ENCODE data around the gene TNS3.

TNS3 gene

DNA sequence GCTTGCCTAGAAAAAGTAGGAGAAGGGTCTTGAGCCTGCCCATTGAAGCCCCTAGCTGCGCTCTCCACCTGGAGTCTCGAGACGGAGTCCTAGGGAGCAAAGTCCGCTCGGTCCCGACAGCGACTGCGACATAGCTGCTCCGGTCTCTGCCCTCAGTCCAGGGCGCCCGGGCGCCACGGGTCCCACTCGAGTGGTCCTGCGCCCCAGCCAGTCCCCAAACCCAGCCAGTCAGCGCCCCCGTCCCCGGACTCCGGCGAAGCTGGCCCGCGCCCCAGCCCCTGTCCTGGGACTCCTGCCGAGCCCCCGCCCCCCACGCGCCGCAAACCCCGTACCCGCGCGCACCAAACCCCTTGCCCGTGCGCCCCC, 490 bp downstream of the TNS3 start:
- peaks cover 0 to 5% (median 0%) of the 10 kb centered on the region in 5 experiments for H3K9me3 ChIP-seq (ENCODE audit: control extremely low read depth in 1 of 5, control insufficient read depth in 4 of 5, insufficient read depth in 2 of 5, low read depth in 1 of 5, low read length in 4 of 5)
- peaks cover 18 to 70% (median 61%) of the 10 kb centered on the region in 4 experiments for H3K4me1 ChIP-seq (ENCODE audit: control extremely low read depth in 1 of 4, control insufficient read depth in 4 of 4, insufficient read depth in 4 of 4, low read length in 3 of 4)
- POLR2A ChIA-PET = interaction anchor here (0.7 to 1.4 kb wide), 3 partner anchors 10 to 16 kb away, joined by 3 to 10 read pairs (median 4); no protein-coding TSS in a partner anchor
- DNase-seq = no peak
- peaks cover 0 to 4% (median 0%) of the 10 kb centered on the region in 4 experiments for H3K36me3 ChIP-seq (ENCODE audit: control insufficient read depth in 4 of 4, insufficient read depth in 4 of 4, low read length in 3 of 4)
- H3K4me3 ChIP-seq (ENCODE audit: control insufficient read depth in 1 of 7, extremely low read depth in 1 of 7, insufficient read depth in 4 of 7, low read depth in 2 of 7, low read length in 6 of 7) = peak overlapping the region; percentile 77 to 90 (median 85)
- CTCF ChIA-PET = interaction anchor here (0.7 to 2.3 kb wide), 10 partner anchors 10 to 105 kb away, joined by 3 to 10 read pairs (median 4); no protein-coding TSS in a partner anchor
- no peaks in the 10 kb centered on the region for H3K27me3 ChIP-seq (replicated peaks in 2 of 5; ENCODE audit: control insufficient read depth in 4 of 5, insufficient read depth in 5 of 5, low read length in 4 of 5)
- 0% methylated on average over 33 of the region's 33 CpGs for WGBS (ENCODE audit: insufficient coverage)
- H3K27ac ChIP-seq (ENCODE audit: insufficient read depth in 1 of 2, low read depth in 1 of 2, low read length in 2 of 2, poor library complexity in 1 of 2, severe bottlenecking in 2 of 2) = peak overlapping the region in 1 of 2 experiments; percentile 70

DNA sequence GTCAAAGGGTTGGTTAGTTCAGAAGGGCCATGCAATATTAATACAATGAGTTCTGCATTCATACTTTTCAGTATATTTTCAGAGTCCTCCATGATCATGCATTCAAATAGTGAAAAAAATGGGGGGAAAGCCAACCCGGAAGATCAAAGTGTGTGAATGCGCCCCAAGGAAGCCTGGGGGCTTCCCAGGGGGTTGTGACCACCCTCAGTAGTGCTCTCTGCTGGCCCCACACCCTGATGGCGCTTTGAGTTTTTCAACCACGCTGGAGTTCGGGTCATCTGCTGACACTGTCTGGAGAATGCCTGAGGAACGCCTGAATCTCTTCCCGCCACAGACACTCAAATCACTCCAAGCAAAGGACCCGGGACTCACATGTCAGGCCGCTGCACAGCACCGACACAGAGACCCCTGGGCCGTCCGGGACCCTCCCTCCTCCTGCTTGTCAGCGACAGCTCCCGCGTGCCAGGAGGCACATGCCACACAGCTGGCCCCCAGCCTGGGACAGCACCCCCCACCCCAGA, 1.0 kb downstream of the TNS3 start:
- H3K27ac ChIP-seq (ENCODE audit: insufficient read depth in 1 of 2, low read depth in 1 of 2, low read length in 2 of 2, poor library complexity in 1 of 2, severe bottlenecking in 2 of 2) = peak overlapping the region; percentile 33 to 70
- H3K4me1 ChIP-seq (ENCODE audit: control extremely low read depth in 1 of 4, control insufficient read depth in 4 of 4, insufficient read depth in 4 of 4, low read length in 3 of 4) = peaks cover 23 to 74% (median 65%) of the 10 kb centered on the region in 4 experiments
- H3K9me3 ChIP-seq (ENCODE audit: control extremely low read depth in 1 of 5, control insufficient read depth in 4 of 5, insufficient read depth in 2 of 5, low read depth in 1 of 5, low read length in 4 of 5) = peaks cover 0 to 5% (median 0%) of the 10 kb centered on the region in 5 experiments
- ChIA-PET POLR2A (interaction anchor here (0.7 to 1.4 kb wide), 3 partner anchors 10 to 16 kb away, joined by 3 to 10 read pairs (median 4); no protein-coding TSS in a partner anchor), CTCF (interaction anchor here (1.2 to 2.3 kb wide), 6 partner anchors 9 to 99 kb away, joined by 4 to 10 read pairs (median 4); no protein-coding TSS in a partner anchor)
- H3K4me3 ChIP-seq (ENCODE audit: control insufficient read depth in 1 of 7, extremely low read depth in 1 of 7, insufficient read depth in 4 of 7, low read depth in 2 of 7, low read length in 6 of 7) = peak overlapping the region; percentile 77 to 90 (median 85)
- DNase-seq = peak in 1 of 3 donors; percentile 30
- 2% methylated on average over 12 of the region's 15 CpGs for WGBS (ENCODE audit: insufficient coverage)
- no peaks in the 10 kb centered on the region for H3K27me3 ChIP-seq (replicated peaks in 2 of 5; ENCODE audit: control insufficient read depth in 4 of 5, insufficient read depth in 5 of 5, low read length in 4 of 5)
- H3K36me3 ChIP-seq (ENCODE audit: control insufficient read depth in 4 of 4, insufficient read depth in 4 of 4, low read length in 3 of 4) = peaks cover 0 to 10% (median 0%) of the 10 kb centered on the region in 4 experiments

DNA sequence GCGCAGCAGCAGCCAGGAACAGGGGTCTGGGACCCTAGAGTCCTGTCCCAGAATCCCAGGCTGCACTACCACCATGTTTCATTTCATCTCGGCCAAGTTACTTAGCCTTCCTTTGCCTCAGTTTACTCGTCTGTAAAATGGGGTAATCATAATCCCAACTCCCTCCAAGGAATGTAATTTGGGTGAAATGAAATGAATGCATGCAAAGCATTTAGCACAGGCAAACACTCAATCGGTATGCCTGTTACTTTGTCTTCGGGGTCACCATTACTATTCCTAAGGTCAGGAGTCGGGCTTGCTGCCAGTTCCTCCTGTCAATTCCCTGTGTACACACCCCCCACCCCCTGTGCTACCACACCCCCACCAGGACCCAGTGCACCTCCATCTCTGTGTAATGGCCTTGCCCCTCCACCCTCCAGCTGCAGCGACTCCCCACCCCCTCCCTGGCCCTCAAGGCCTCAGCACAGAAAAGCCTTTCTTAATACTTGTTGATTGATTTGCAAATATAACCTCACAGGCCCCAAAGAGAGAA, 1.7 kb downstream of the TNS3 start:
- WGBS (ENCODE audit: insufficient coverage) = 80% methylated on average over 3 of the region's 7 CpGs
- POLR2A ChIA-PET = no interaction called here
- peak in 1 of 3 donors; percentile 24 for DNase-seq
- CTCF ChIA-PET = interaction anchor here (0.8 to 2.7 kb wide), 7 partner anchors 8 to 135 kb away, joined by 3 to 8 read pairs (median 4); no protein-coding TSS in a partner anchor
- peaks cover 0 to 11% (median 0%) of the 10 kb centered on the region in 4 experiments for H3K36me3 ChIP-seq (ENCODE audit: control insufficient read depth in 4 of 4, insufficient read depth in 4 of 4, low read length in 3 of 4)
- no peaks in the 10 kb centered on the region for H3K27me3 ChIP-seq (replicated peaks in 2 of 5; ENCODE audit: control insufficient read depth in 4 of 5, insufficient read depth in 5 of 5, low read length in 4 of 5)
- peaks cover 24 to 80% (median 71%) of the 10 kb centered on the region in 4 experiments for H3K4me1 ChIP-seq (ENCODE audit: control extremely low read depth in 1 of 4, control insufficient read depth in 4 of 4, insufficient read depth in 4 of 4, low read length in 3 of 4)
- no peak overlapping the region for H3K27ac ChIP-seq (ENCODE audit: insufficient read depth in 1 of 2, low read depth in 1 of 2, low read length in 2 of 2, poor library complexity in 1 of 2, severe bottlenecking in 2 of 2)
- peak overlapping the region in 6 of 7 experiments; percentile 77 to 90 (median 84) for H3K4me3 ChIP-seq (ENCODE audit: control insufficient read depth in 1 of 7, extremely low read depth in 1 of 7, insufficient read depth in 4 of 7, low read depth in 2 of 7, low read length in 6 of 7)
- peaks cover 0 to under 1% (median 0%) of the 10 kb centered on the region in 5 experiments for H3K9me3 ChIP-seq (ENCODE audit: control extremely low read depth in 1 of 5, control insufficient read depth in 4 of 5, insufficient read depth in 2 of 5, low read depth in 1 of 5, low read length in 4 of 5)

DNA sequence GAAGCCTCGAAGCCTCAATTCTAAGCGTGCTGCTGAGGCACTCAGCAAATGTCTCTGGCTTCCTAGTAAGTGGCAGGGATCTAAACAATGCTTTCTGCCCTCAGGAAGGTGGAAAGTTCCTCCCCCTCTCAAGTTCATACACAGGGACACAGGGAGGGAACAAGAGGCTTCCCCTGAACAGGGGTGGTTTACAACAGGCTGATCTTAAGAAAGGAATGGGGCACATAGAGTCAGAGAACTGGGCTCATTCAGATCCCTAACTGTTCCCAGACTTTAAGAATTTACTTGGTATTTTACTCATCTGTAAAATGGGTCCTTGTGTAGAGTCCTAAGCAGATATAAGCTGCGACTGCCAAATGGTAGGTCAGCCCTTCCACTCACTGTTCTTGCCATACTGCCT, 2.5 kb downstream of the TNS3 start:
- H3K9me3 ChIP-seq (ENCODE audit: control extremely low read depth in 1 of 5, control insufficient read depth in 4 of 5, insufficient read depth in 2 of 5, low read depth in 1 of 5, low read length in 4 of 5) = no peaks in the 10 kb centered on the region
- peaks cover 29 to 86% (median 79%) of the 10 kb centered on the region in 4 experiments for H3K4me1 ChIP-seq (ENCODE audit: control extremely low read depth in 1 of 4, control insufficient read depth in 4 of 4, insufficient read depth in 4 of 4, low read length in 3 of 4)
- POLR2A ChIA-PET = interaction anchor here (0.8 kb wide), 2 partner anchors 11 to 66 kb away, joined by 3 to 4 read pairs; no protein-coding TSS in a partner anchor
- peak overlapping the region in 4 of 7 experiments; percentile 22 to 90 (median 62) for H3K4me3 ChIP-seq (ENCODE audit: control insufficient read depth in 1 of 7, extremely low read depth in 1 of 7, insufficient read depth in 4 of 7, low read depth in 2 of 7, low read length in 6 of 7)
- H3K27me3 ChIP-seq (replicated peaks in 2 of 5; ENCODE audit: control insufficient read depth in 4 of 5, insufficient read depth in 5 of 5, low read length in 4 of 5) = no peaks in the 10 kb centered on the region
- H3K36me3 ChIP-seq (ENCODE audit: control insufficient read depth in 4 of 4, insufficient read depth in 4 of 4, low read length in 3 of 4) = peaks cover 0 to 13% (median 0%) of the 10 kb centered on the region in 4 experiments
- H3K27ac ChIP-seq (ENCODE audit: insufficient read depth in 1 of 2, low read depth in 1 of 2, low read length in 2 of 2, poor library complexity in 1 of 2, severe bottlenecking in 2 of 2) = peak overlapping the region; percentile 53 to 74
- WGBS (ENCODE audit: insufficient coverage) = 38% methylated on average over 3 of the region's 3 CpGs
- CTCF ChIA-PET = interaction anchor here (0.8 to 2.7 kb wide), 9 partner anchors 8 to 134 kb away, joined by 3 to 8 read pairs (median 4); no protein-coding TSS in a partner anchor
- DNase-seq = no peak

DNA sequence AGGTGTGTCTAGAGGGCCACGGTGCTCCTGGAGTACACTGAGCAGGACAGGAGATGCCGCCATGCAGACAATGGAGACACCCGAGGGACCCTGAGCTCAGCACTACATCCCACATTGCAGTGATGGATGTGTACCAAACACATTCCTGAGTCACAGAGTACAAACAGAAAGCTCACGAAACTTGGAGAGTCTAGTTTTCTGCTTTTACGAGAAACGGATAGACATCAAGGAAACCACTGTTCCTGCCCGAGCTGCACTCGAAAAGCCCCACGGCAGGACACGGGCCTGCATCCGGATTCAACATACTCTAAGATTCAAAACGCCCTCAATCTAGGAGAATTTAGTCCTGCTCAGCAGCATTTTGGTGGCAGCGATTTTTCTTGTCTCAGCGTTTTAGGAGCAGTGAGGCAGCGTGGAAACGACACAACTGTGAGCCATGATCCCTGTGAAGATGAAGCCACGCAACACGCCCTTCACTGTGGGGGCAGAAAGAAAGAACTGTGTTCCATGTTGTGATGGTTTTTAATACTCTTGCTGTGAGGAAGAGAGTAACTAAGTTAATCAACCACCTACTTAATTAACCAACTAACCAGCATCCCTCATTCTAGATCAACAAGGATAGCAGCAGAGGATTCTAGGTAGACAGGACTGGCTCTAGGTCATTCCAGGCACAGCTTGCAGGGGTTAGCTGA, 3.2 kb downstream of the TNS3 start:
- no peaks in the 10 kb centered on the region for H3K27me3 ChIP-seq (replicated peaks in 2 of 5; ENCODE audit: control insufficient read depth in 4 of 5, insufficient read depth in 5 of 5, low read length in 4 of 5)
- peak overlapping the region in 3 of 7 experiments; percentile 22 to 90 (median 79) for H3K4me3 ChIP-seq (ENCODE audit: control insufficient read depth in 1 of 7, extremely low read depth in 1 of 7, insufficient read depth in 4 of 7, low read depth in 2 of 7, low read length in 6 of 7)
- 4% methylated on average over 14 of the region's 18 CpGs for WGBS (ENCODE audit: insufficient coverage)
- ChIA-PET POLR2A (interaction anchor here (0.8 to 1.1 kb wide), 4 partner anchors 10 to 97 kb away, joined by 3 to 6 read pairs (median 4); no protein-coding TSS in a partner anchor), CTCF (interaction anchor here (0.7 to 2.7 kb wide), 9 partner anchors 9 to 134 kb away, joined by 3 to 8 read pairs (median 5); no protein-coding TSS in a partner anchor)
- H3K4me1 ChIP-seq (ENCODE audit: control extremely low read depth in 1 of 4, control insufficient read depth in 4 of 4, insufficient read depth in 4 of 4, low read length in 3 of 4) = peaks cover 32 to 87% (median 84%) of the 10 kb centered on the region in 4 experiments
- H3K36me3 ChIP-seq (ENCODE audit: control insufficient read depth in 4 of 4, insufficient read depth in 4 of 4, low read length in 3 of 4) = peaks cover 0 to 13% (median 0%) of the 10 kb centered on the region in 4 experiments
- peak; percentile 72 to 96 (median 94) for DNase-seq
- no peaks in the 10 kb centered on the region for H3K9me3 ChIP-seq (ENCODE audit: control extremely low read depth in 1 of 5, control insufficient read depth in 4 of 5, insufficient read depth in 2 of 5, low read depth in 1 of 5, low read length in 4 of 5)
- peak overlapping the region; percentile 53 to 74 for H3K27ac ChIP-seq (ENCODE audit: insufficient read depth in 1 of 2, low read depth in 1 of 2, low read length in 2 of 2, poor library complexity in 1 of 2, severe bottlenecking in 2 of 2)

DNA sequence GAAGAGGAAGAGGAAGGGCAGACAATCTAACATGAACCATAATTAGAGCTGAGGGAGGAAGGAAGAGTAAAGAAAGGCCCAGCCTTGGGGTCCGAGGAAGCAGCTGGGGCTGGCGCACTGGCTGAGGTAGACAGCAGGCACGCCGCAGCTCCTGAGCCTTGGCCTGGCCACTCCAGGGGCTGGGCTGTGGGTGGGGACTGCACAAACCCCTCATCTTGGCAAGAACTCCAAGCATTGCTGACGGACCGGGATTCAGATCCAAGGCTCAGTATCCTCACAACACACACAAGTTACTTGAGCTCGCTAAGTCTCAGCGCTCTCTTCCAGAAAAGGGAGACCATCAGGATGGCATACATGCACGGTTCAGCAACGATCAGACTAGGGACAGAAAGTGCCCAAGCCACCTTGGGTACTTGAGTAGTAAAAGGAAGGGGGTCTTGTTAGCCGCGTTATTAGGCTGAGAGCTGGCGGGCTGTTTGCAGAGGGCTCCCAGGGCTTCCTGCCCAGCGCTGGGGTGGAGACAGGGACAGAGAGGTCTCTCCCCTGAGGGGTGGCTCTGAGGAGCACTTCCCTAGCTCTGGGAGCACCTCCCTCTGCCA, 4.5 kb downstream of the TNS3 start:
- Histone ChIP-seq H3K36me3 (ENCODE audit: control insufficient read depth in 4 of 4, insufficient read depth in 4 of 4, low read length in 3 of 4) (peaks cover 0 to 19% (median 0%) of the 10 kb centered on the region in 4 experiments), H3K9me3 (ENCODE audit: control extremely low read depth in 1 of 5, control insufficient read depth in 4 of 5, insufficient read depth in 2 of 5, low read depth in 1 of 5, low read length in 4 of 5) (no peaks in the 10 kb centered on the region), H3K4me3 (ENCODE audit: control insufficient read depth in 1 of 7, extremely low read depth in 1 of 7, insufficient read depth in 4 of 7, low read depth in 2 of 7, low read length in 6 of 7) (peak overlapping the region in 4 of 7 experiments; percentile 1 to 33 (median 16)), H3K4me1 (ENCODE audit: control extremely low read depth in 1 of 4, control insufficient read depth in 4 of 4, insufficient read depth in 4 of 4, low read length in 3 of 4) (peaks cover 33 to 93% (median 90%) of the 10 kb centered on the region in 4 experiments), H3K27me3 (replicated peaks in 2 of 5; ENCODE audit: control insufficient read depth in 4 of 5, insufficient read depth in 5 of 5, low read length in 4 of 5) (no peaks in the 10 kb centered on the region), H3K27ac (ENCODE audit: insufficient read depth in 1 of 2, low read depth in 1 of 2, low read length in 2 of 2, poor library complexity in 1 of 2, severe bottlenecking in 2 of 2) (peak overlapping the region; percentile 27 to 74)
- POLR2A ChIA-PET = interaction anchor here (0.6 kb wide), 2 partner anchors 9 to 18 kb away, joined by 4 read pairs; no protein-coding TSS in a partner anchor
- peak in 1 of 3 donors; percentile 42 for DNase-seq
- CTCF ChIA-PET = interaction anchor here (0.7 to 2.7 kb wide), 8 partner anchors 8 to 132 kb away, joined by 3 to 7 read pairs (median 4); no protein-coding TSS in a partner anchor
- WGBS (ENCODE audit: insufficient coverage) = 53% methylated on average over 13 of the region's 14 CpGs
